SK-N-SH (cell line): ENCODE data around the gene C2CD4D. TPM values are rescaled to one million over a fixed set of nuclear protein-coding genes. Genes with fewer than 3 reads are reported as not detected.

ENCODE experiments used
- CTCF ChIA-PET: fragments of 300-600, 350-600 bp; formaldehyde crosslinking; extraction: SDS; loops from one replicate; lab custom pipeline; 2021; lab: Yijun Ruan, JAX
- POLR2A ChIA-PET: fragments of 350-600 bp; sonication (Branson Sonifier 250); formaldehyde crosslinking; extraction: SDS; loops from one replicate; lab custom pipeline; 2020; ENCODE audit warnings: antibody characterized with exemption, inconsistent platforms; lab: Yijun Ruan, JAX
- DNase-seq: peaks from one replicate; pipeline ENCODE4 v3.0.0; 2012
- H2AFZ ChIP-seq: fragments of 200-600 bp; sonication (generic); 2 replicates; pipeline ENCODE4 v1.8.1; 2016; ENCODE audit warnings: antibody characterized with exemption, mild to moderate bottlenecking, low read depth
- H3F3A ChIP-seq: fragments of 200-600 bp; sonication (generic); replicated peaks from 2 replicates; pipeline ENCODE3; 2016; ENCODE audit warnings: antibody characterized with exemption, mild to moderate bottlenecking; ENCODE audit not compliant: insufficient read depth
- H3K27ac ChIP-seq, 2 experiments: fragments of 200-500 bp in 1 of 2; fragments of 200-600 bp in 1 of 2; sonication (Bioruptor generic) in 1 of 2; sonication (generic), shearing (Covaris generic) in 1 of 2; 2 replicates each; pipeline versions ENCODE4 v1.5.1 to v1.6.1; 2014 to 2016; ENCODE audit warnings: low read depth in 2 of 2, inconsistent platforms in 1 of 2, low read length in 1 of 2, mild to moderate bottlenecking in 1 of 2, mixed read lengths in 1 of 2
- H3K27me3 ChIP-seq: fragments of 200-600 bp; sonication (generic), shearing (Covaris generic); 2 replicates; pipeline ENCODE4 v1.6.1; 2016; ENCODE audit warnings: mixed run types; ENCODE audit not compliant: insufficient read depth
- H3K36me3 ChIP-seq, 2 experiments: fragments of 200-500 bp in 1 of 2; fragments of 200-600 bp in 1 of 2; sonication (Bioruptor generic) in 1 of 2; sonication (generic) in 1 of 2; replicated peaks in 1 of 2; 2 replicates each; pipeline versions ENCODE3 to v1.5.1; 2014 to 2016; ENCODE audit warnings: low read length in 1 of 2, mild to moderate bottlenecking in 1 of 2; ENCODE audit not compliant: insufficient read depth in 2 of 2, control insufficient read depth in 1 of 2
- H3K4me1 ChIP-seq, 2 experiments: fragments of 200-500 bp in 1 of 2; fragments of 200-600 bp in 1 of 2; sonication (Bioruptor generic) in 1 of 2; sonication (generic), shearing (Covaris generic) in 1 of 2; 2 replicates each; pipeline versions ENCODE4 v1.5.1 to v1.6.1; 2014 to 2016; ENCODE audit warnings: low read depth in 1 of 2, low read length in 1 of 2, mixed run types in 1 of 2; ENCODE audit not compliant: insufficient read depth in 2 of 2, control insufficient read depth in 1 of 2
- H3K4me2 ChIP-seq: fragments of 200-600 bp; sonication (generic), shearing (Covaris generic); 2 replicates; pipeline ENCODE4 v1.6.1; 2017; ENCODE audit warnings: mixed run types
- H3K4me3 ChIP-seq, 2 experiments: fragments of 200-500 bp in 1 of 2; fragments of 200-600 bp in 1 of 2; sonication (Bioruptor generic) in 1 of 2; sonication (generic), shearing (Covaris generic) in 1 of 2; 2 replicates each; pipeline versions ENCODE4 v1.5.1 to v1.8.1; 2014 to 2016; ENCODE audit warnings: low read depth in 2 of 2, inconsistent platforms in 1 of 2, low read length in 1 of 2, mild to moderate bottlenecking in 1 of 2, mixed read lengths in 1 of 2, moderate library complexity in 1 of 2
- H3K79me2 ChIP-seq: fragments of 200-600 bp; sonication (generic); 2 replicates; pipeline ENCODE4 v1.8.1; 2017; ENCODE audit warnings: mild to moderate bottlenecking; ENCODE audit not compliant: insufficient read depth
- H3K9ac ChIP-seq: fragments of 200-600 bp; sonication (generic); 2 replicates; pipeline ENCODE4 v1.6.1; 2017; ENCODE audit warnings: mixed run types
- H3K9me2 ChIP-seq: fragments of 200-600 bp; sonication (generic); 2 replicates; pipeline ENCODE4 v1.6.1; 2017; ENCODE audit warnings: mixed run types
- H3K9me3 ChIP-seq: fragments of 200-600 bp; sonication (generic); 2 replicates; pipeline ENCODE4 v1.6.1; 2017; ENCODE audit warnings: mixed run types, mild to moderate bottlenecking, moderate library complexity
- H4K20me1 ChIP-seq: fragments of 200-600 bp; sonication (generic); 2 replicates; pipeline ENCODE4 v1.6.1; 2017; ENCODE audit warnings: mild to moderate bottlenecking, mixed run types; ENCODE audit not compliant: insufficient read depth
- CHD2 ChIP-seq: fragments of 150-350 bp; IDR thresholded peaks from 2 replicates; pipeline ENCODE4 v1.6.1; 2018; ENCODE audit warnings: low read length; ENCODE audit not compliant: partially characterized antibody
- ELF1 ChIP-seq: IDR thresholded peaks from 2 replicates; pipeline ENCODE4 v1.4.0; 2012
- EZH2phosphoT487 ChIP-seq: fragments of 200-600 bp; sonication (generic); IDR thresholded peaks from 2 replicates; pipeline ENCODE4 v1.6.1; 2017; ENCODE audit warnings: low read depth, mixed run types, mild to moderate bottlenecking, antibody characterized with exemption, moderate library complexity, borderline replicate concordance
- FOXJ3 ChIP-seq: sonication (generic); formaldehyde crosslinking; IDR thresholded peaks from 2 replicates; pipeline ENCODE4 v1.5.1; 2020; ENCODE audit warnings: mild to moderate bottlenecking, missing genetic modification reagents
- FOXM1 ChIP-seq: IDR thresholded peaks from 2 replicates; pipeline ENCODE4 v1.4.0; 2012; ENCODE audit warnings: low read depth, mild to moderate bottlenecking
- IRF3 ChIP-seq: fragments of 150-350 bp; IDR thresholded peaks from 2 replicates; pipeline ENCODE4 v1.6.1; 2016; ENCODE audit warnings: mild to moderate bottlenecking, low read depth, low read length
- MAX ChIP-seq: IDR thresholded peaks from 2 replicates; pipeline ENCODE4 v1.4.0; 2012; ENCODE audit warnings: low read depth
- MEF2A ChIP-seq: IDR thresholded peaks from 2 replicates; pipeline ENCODE4 v1.4.0; 2012; ENCODE audit warnings: low read depth, borderline replicate concordance
- NFIC ChIP-seq: IDR thresholded peaks from 2 replicates; pipeline ENCODE4 v1.4.0; 2012; ENCODE audit warnings: borderline replicate concordance
- NRF1 ChIP-seq: IDR thresholded peaks from 2 replicates; pipeline ENCODE4 v1.6.1; 2012; ENCODE audit warnings: low read depth, mild to moderate bottlenecking, low read length
- PBX3 ChIP-seq: IDR thresholded peaks from 2 replicates; pipeline ENCODE4; 2012
- RAD21 ChIP-seq: IDR thresholded peaks from 2 replicates; pipeline ENCODE4 v1.6.1; 2012; ENCODE audit warnings: mild to moderate bottlenecking, low read length
- RFX5 ChIP-seq: IDR thresholded peaks from 2 replicates; pipeline ENCODE4 v1.6.1; 2012; ENCODE audit warnings: mild to moderate bottlenecking, improper control_type of control experiment, low read length
- RXRA ChIP-seq: IDR thresholded peaks from 2 replicates; pipeline ENCODE4 v1.4.0; 2012; ENCODE audit warnings: low read depth, mild to moderate bottlenecking, borderline replicate concordance
- SIN3A ChIP-seq: IDR thresholded peaks from 2 replicates; pipeline ENCODE4 v1.6.1; 2012; ENCODE audit warnings: low read depth, mild to moderate bottlenecking, low read length, moderate library complexity, borderline replicate concordance
- TCF12 ChIP-seq: IDR thresholded peaks from 2 replicates; pipeline ENCODE4 v1.4.0; 2012
- USF1 ChIP-seq: IDR thresholded peaks from 2 replicates; pipeline ENCODE4 v1.4.0; 2012; ENCODE audit warnings: low read depth, borderline replicate concordance
- WGBS: methylation state at CpG from one replicate; pipeline ENCODE4 v1.1.6; 2017; ENCODE audit warnings: low lambda C conversion rate; 5-methylcytosine and 5-hydroxymethylcytosine counted together
- polyA plus RNA-seq, 3 experiments: library from polyadenylated mRNA; depleted of rRNA; stranded (reverse); fragments of >200 nt; gene quantifications; 2 replicates each; pipeline ENCODE4 v1.2.3, GENCODE V29; 2012

Gene C2CD4D
- polyA plus RNA-seq, 1 of the 3 experiments (the other 2 are of a cell fraction): not detected

GRCh38 chr1:151814426-151814825 is 25.2 kb downstream of the C2CD4D start:
- no peaks in the 10 kb centered on the region for H3K36me3 ChIP-seq
- no peaks in the 10 kb centered on the region for H3K9me3 ChIP-seq
- ChIA-PET CTCF (interaction anchor here (1.2 to 1.4 kb wide), 2 partner anchors 22 to 80 kb away, joined by 3 read pairs; no protein-coding TSS in a partner anchor), POLR2A (interaction anchor here (0.5 kb wide), 1 partner anchor 49 kb away, joined by 4 read pairs; no protein-coding TSS in a partner anchor)
- peaks cover 18% of the 10 kb centered on the region; the same call in 1 of the 2 replicates for H3K27me3 ChIP-seq
- no peak overlapping the region for H3K9ac ChIP-seq
- no peaks in the 10 kb centered on the region for H3K79me2 ChIP-seq
- no peak overlapping the region for H3K4me2 ChIP-seq
- H2AFZ ChIP-seq: no peak overlapping the region
- WGBS: 62% methylated on average over 6 of the region's 15 CpGs
- no peak for DNase-seq
- no peaks in the 10 kb centered on the region for H3F3A ChIP-seq
- H3K4me1 ChIP-seq: peaks cover 0 to 8% of the 10 kb centered on the region in 2 experiments; a peak in 1 of 4 replicates
- TF ChIP-seq MEF2A: no peak
- TF ChIP-seq RFX5: no peak
- TF ChIP-seq EZH2phosphoT487: no peak
- H3K4me3 ChIP-seq: no peak overlapping the region
- no peaks in the 10 kb centered on the region for H3K9me2 ChIP-seq
- no peaks in the 10 kb centered on the region for H4K20me1 ChIP-seq
- no peak overlapping the region for H3K27ac ChIP-seq

GRCh38 chr1:151813271-151813977 is 26.2 kb downstream of the C2CD4D start:
- TF ChIP-seq FOXJ3 (CRISPR knock-in tag) (no peak), RFX5 (no peak), FOXM1 (no peak), PBX3 (no peak), ELF1 (no peak), EZH2phosphoT487 (no peak), RAD21 (no peak), USF1 (no peak), NFIC (no peak), SIN3A (no peak), NRF1 (no peak), MAX (no peak), IRF3 (no peak), CHD2 (no peak), MEF2A (no peak), RXRA (no peak), TCF12 (no peak)
- Histone ChIP-seq H3K36me3 (no peaks in the 10 kb centered on the region), H3K27me3 (peaks cover 18% of the 10 kb centered on the region; the same call in 1 of the 2 replicates), H3K79me2 (no peaks in the 10 kb centered on the region), H3K4me1 (no peaks in the 10 kb centered on the region; a peak in 1 of 4 replicates), H3K9me3 (no peaks in the 10 kb centered on the region), H3K27ac (no peak overlapping the region), H2AFZ (no peak overlapping the region), H3K4me2 (no peak overlapping the region), H3K4me3 (no peak overlapping the region), H4K20me1 (no peaks in the 10 kb centered on the region), H3F3A (no peaks in the 10 kb centered on the region), H3K9me2 (no peaks in the 10 kb centered on the region), H3K9ac (no peak overlapping the region)
- ChIA-PET POLR2A (no interaction called here), CTCF (interaction anchor here (0.7 to 1.2 kb wide), 3 partner anchors 10 to 121 kb away, joined by 3 to 4 read pairs (median 3); no protein-coding TSS in a partner anchor)
- WGBS: 82% methylated on average over 6 of the region's 12 CpGs
- DNase-seq: peak; percentile 12
